NB4 (cell line): ENCODE results near the gene FABP7.
"Not testable (repeated sequence)": the region's sequence is repeated elsewhere in the genome, so short reads cannot be mapped to it uniquely, and the experiment has no call there.

Source experiments
- CTCF ChIP-seq: IDR thresholded peaks from one replicate; pipeline ENCODE4 v1.5.1; 2012; ENCODE audit warnings: low read depth, low read length
- MAX ChIP-seq: IDR thresholded peaks from 2 replicates; pipeline ENCODE4 v1.6.1; 2011; ENCODE audit warnings: low read depth, low read length
- MYC ChIP-seq: IDR thresholded peaks from 2 replicates; pipeline ENCODE4 v1.6.1; 2011; ENCODE audit warnings: low read depth, low read length
- POLR2A ChIP-seq: IDR thresholded peaks from 2 replicates; pipeline ENCODE4 v1.6.1; 2011; ENCODE audit warnings: mild to moderate bottlenecking; ENCODE audit not compliant: insufficient read length; ENCODE audit errors: extremely low read depth

- TF ChIP-seq CTCF, MAX, POLR2A, MYC: not testable (repeated sequence)
Measured at GRCh38 chr6:122744856-122745255, 34.7 kb upstream of the FABP7 start.
